ENCODE results near the gene RAB6A.

DNA sequence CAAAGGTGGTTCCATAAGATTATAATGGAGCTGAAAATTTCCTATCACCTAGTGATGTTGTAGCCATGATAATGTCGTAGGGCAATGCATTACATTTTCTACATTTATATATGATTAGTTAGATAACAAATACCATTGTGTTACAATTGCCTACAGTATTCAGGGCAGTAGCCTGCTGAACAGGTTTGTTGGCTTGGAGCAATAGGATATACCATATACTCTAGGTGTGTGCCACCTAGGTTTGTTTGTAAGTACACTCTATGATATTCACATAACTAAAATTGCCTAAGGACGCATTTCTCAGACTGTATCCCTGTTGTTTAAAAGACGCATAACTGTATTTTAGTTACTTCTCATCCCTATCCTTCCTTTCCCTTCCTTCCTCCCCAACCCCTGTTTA, 100.9 kb downstream of the RAB6A start:
- TF ChIP-seq EZH2 (IDR thresholded peaks at IDR 0.05): no peak
- TF ChIP-seq FOXP2 (optimal IDR thresholded peaks at IDR 0.05; ENCODE audit: control extremely low read depth, extremely low read length, insufficient read depth): no peak
- no peak for TF ChIP-seq POLR2AphosphoS5 (IDR thresholded peaks at IDR 0.05; ENCODE audit: borderline replicate concordance, low read depth, low read length)
